DMS53 (cell line): ENCODE measurements around the gene CNTN5.

Experiments
- DNase-seq: peaks from one replicate; lab custom pipeline; 2025; lab: John Stamatoyannopoulos, UW

The CNTN5 gene

GRCh38 chr11:100328626-100329340, 1308.0 kb downstream of the CNTN5 start:
- DNase-seq, result peak; percentile 93

DNA sequence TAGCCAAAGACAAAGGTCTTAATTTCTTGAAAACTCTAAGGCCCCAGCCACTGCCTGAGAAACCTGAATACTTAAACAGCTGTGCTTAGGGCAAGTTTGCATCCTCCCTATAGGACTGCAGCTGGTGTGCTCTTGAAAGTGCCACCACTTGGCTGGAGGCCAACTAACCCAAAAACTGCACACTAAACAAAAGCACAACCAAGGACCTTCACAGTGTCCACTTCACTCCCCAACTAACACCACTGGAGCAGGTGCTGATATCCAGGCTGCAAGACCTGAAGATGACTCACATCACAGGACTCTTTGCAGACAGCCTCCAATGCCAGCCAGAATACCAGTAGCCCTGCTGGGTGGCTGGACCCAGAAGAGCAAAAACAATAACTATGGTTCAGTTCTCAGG, 1308.6 kb downstream of the CNTN5 start:
- DNase-seq, result peak; percentile 93

- DNase-seq, result no peak
Observed at GRCh38 chr11:100336873-100337272, 1316.1 kb downstream of the CNTN5 start.

DNA sequence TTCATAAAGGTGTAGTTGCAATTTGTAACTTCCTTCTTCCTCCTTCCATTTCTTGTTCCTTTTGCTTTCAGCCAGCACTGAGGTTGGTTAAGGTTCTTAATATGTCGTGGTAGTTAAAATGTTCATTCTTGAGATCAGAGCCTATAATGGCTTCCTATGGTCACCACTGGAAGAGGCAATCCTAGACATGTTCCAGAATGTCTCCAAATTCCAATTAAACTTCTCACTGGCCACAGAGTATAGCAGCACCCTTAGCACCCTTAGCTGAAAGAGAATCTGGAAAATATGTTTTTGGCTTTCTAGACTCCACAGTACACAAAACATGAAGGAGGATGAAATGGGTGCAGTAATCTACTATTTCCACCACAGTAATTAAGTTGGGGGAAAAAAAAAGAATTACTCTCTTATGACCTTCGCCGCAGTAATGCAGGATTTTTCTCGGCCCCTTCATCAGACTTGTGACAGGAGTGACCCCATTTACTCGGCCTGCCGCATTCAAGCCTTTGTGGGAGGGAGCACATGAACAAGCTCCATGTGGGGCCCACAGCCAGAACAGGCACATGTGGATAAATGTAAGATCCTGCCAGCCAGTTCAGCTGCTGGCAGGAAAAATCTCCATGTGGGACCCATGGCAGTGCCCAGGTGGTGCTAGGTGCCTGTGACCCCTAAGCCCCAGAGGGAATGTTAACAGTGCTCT, 1317.5 kb downstream of the CNTN5 start:
- no peak for DNase-seq

GRCh38 chr11:100340466-100341319, 1319.9 kb downstream of the CNTN5 start:
- DNase-seq, result no peak

DNA sequence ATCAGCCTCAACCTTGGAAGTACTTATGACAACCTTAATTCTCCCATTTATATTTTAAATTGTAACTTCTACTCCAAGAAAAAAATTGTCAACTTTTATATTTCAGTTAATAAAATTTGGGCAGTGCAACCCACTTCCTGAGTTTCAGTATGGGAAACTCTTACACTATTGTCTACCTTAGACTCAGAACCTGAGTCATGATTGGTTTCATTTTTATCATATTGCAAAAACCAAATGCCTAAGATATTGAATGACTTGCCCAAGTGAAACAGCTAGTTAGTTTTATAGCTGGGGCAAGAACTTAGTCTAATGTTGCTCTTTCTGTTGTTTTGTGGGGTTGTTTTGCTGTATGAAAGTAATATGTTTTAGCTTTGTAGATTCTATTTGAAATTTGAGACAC, 1332.3 kb downstream of the CNTN5 start:
- no peak for DNase-seq

DNA sequence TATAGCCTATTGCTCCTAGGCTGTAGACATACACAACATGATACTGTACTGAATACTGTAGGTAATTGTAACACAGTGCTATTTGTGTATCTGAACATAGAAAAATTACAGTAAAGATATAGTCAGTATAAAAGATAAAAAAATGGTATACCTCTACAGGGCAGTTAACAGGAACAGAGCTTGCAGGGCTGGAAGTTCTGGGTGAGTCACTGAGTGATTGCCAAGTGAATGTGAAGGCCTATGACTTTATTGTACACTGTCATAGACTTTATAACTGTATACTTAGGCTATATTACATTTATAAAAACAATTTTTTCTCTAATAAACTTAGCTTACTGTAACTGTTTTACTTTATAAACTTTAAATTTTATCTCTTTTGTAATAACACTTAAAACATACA, 1334.0 kb downstream of the CNTN5 start:
- DNase-seq, result peak; percentile 25

DNA sequence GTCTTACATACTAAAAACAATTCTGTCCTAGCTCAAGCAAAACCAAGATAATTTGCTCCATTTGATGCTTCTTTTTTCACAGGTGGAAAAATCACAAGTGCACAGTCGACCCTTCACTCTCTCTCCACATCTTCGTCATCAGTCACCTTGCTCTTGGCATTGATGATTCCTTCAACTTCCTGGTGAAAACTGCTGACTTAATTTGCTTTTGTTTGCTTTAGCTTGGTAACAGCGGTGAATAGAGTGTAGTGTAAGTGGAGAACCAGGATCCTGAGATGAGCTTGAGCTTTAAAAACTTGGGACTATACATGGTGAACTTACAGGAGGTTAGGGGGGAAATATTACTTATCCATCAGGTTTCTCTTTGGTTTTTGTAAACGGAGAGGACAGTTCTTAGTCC, 1335.3 kb downstream of the CNTN5 start:
- DNase-seq, result peak; percentile 90

DNA sequence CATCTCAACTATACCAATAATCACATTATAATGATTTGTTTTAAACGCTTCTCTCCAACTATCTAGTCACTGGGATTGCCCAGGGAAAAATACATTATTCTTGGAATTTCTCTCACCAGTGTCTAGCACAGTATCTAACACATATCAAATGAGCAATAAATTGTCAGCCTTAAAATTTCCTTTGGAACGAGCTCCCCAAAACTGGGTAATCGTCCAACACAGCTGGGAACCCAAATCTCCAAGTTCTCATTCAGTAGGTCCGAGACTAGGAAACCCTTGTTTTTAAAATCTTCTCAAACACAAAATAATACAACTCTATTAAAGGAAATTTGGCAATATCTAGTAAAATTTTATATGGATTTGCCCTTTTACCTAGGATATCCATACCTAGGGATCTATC, 1338.5 kb downstream of the CNTN5 start:
- no peak for DNase-seq

- DNase-seq, result peak; percentile 43
Observed at GRCh38 chr11:100367892-100368291, 1347.1 kb downstream of the CNTN5 start.

- DNase-seq, result no peak
Observed at GRCh38 chr11:100383357-100383865, 1362.7 kb downstream of the CNTN5 start.

- DNase-seq, result no peak
Observed at GRCh38 chr11:100396266-100396665, 1375.5 kb downstream of the CNTN5 start.

- no peak for DNase-seq
Observed at GRCh38 chr11:100397401-100397800, 1376.7 kb downstream of the CNTN5 start.

DNA sequence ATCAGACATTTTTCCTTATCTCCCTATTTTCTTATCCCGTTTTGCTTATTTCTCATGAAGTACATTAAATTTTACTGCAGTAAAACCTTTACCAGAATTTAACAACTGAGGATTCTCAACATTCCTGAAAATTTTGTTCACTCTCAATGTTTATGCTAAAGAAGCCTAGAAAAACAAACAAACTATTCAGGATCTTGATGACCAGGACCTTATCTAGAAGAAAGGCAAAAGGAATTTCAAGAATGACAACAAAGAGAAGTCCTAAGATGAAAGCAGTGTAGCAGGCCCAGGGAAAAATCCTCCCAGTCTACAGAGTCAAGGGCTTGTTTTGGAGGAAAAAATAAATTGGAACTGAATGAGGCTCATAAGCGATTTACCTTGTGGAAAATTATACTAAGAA, 1383.1 kb downstream of the CNTN5 start:
- DNase-seq, result no peak

GRCh38 chr11:100404907-100405306, 1384.2 kb downstream of the CNTN5 start:
- DNase-seq, result no peak
